Breast epithelium (tissue), 4 donors: ENCODE data around the gene MAP4K4. TPM values are rescaled to one million over a fixed set of nuclear protein-coding genes. Genes with fewer than 3 reads are reported as not detected.

Experiments
- DNase-seq, 2 donors: peaks; one replicate each; pipeline ENCODE4 v3.0.0-alpha.2; 2019; ENCODE audit warnings: low spot score in 2 of 2
- H3K27ac ChIP-seq, 2 donors: fragments of 200-600 bp; sonication (generic) in 1 of 2; one replicate each; pipeline ENCODE4 v1.5.1; 2016 to 2019; ENCODE audit warnings: mild to moderate bottlenecking in 1 of 2
- H3K27me3 ChIP-seq, 2 donors: fragments of 200-600 bp; sonication (generic) in 1 of 2; one replicate each; pipeline versions ENCODE4 v1.5.1 to v1.6.0; 2017 to 2019; ENCODE audit warnings: control low read depth in 1 of 2, mild to moderate bottlenecking in 1 of 2
- H3K36me3 ChIP-seq: fragments of 200-600 bp; one replicate; pipeline ENCODE4 v1.5.1; 2019
- H3K4me1 ChIP-seq, 2 donors: fragments of 200-600 bp; sonication (generic); one replicate each; pipeline ENCODE4 v1.5.1; 2016 to 2019; ENCODE audit warnings: control low read depth in 1 of 2
- H3K4me3 ChIP-seq, 3 donors: fragments of 200-600 bp; sonication (generic); 1 replicate in 2 of 3; 2 replicates in 1 of 3; pipeline ENCODE4 v1.5.1; 2016 to 2019; ENCODE audit warnings: mild to moderate bottlenecking in 3 of 3, moderate library complexity in 2 of 3
- H3K9me3 ChIP-seq, 2 donors: fragments of 200-600 bp; sonication (generic) in 1 of 2; one replicate each; pipeline ENCODE4 v1.5.1; 2016 to 2019; ENCODE audit warnings: control low read depth in 1 of 2
- CTCF ChIP-seq, 3 donors: fragments of 450-650 bp; IDR thresholded peaks; one replicate each; pipeline ENCODE4 v1.5.1; 2016 to 2017; ENCODE audit warnings: antibody characterized with exemption in 3 of 3, mild to moderate bottlenecking in 3 of 3, moderate library complexity in 3 of 3
- POLR2A ChIP-seq: fragments of 450-650 bp; IDR thresholded peaks from one replicate; pipeline ENCODE4 v1.6.1; 2016; ENCODE audit warnings: antibody characterized with exemption, mild to moderate bottlenecking, moderate library complexity
- POLR2AphosphoS5 ChIP-seq, 3 donors: sonication (generic); formaldehyde crosslinking; IDR thresholded peaks; one replicate each; pipeline ENCODE4 v1.6.1; 2017; ENCODE audit warnings: antibody characterized with exemption in 3 of 3
- intact Hi-C: fragments of 100-400 bp; cut with DNase I; formaldehyde crosslinking; loops from one replicate; pipeline ENCODE4 v1.15.1; 2023; ENCODE audit warnings: low total_unique reads
- total RNA-seq, 3 donors: library from RNA; depleted of rRNA; stranded (reverse); fragments of >200 nt; gene quantifications; one replicate each; pipeline ENCODE4 v1.1.0, GENCODE V29; 2016

The MAP4K4 gene
- total RNA-seq, 3 donors from 2014 or later = 62.1 to 89.1 (median 74.7) TPM

GRCh38 chr2:101724125-101724474 lies 26.6 kb downstream of the MAP4K4 start:
- intact Hi-C loops = no loop called here
- Histone ChIP-seq H3K9me3 (no peaks in the 10 kb centered on the region), H3K4me3 (no peak overlapping the region), H3K36me3 (no peaks in the 10 kb centered on the region), H3K4me1 (peaks cover 2 to 6% of the 10 kb centered on the region in 2 donors), H3K27me3 (no peaks in the 10 kb centered on the region), H3K27ac (no peak overlapping the region)
- no peak for DNase-seq
- no peak for TF ChIP-seq POLR2A

- peaks cover 2 to 6% of the 10 kb centered on the region in 2 donors for H3K4me1 ChIP-seq
- no peak for DNase-seq
- no peaks in the 10 kb centered on the region for H3K9me3 ChIP-seq
- TF ChIP-seq CTCF (IDR thresholded peaks at IDR 0.05) = no peak
- TF ChIP-seq POLR2AphosphoS5 (IDR thresholded peaks at IDR 0.05) = no peak
- TF ChIP-seq POLR2A = no peak
- no peak overlapping the region for H3K4me3 ChIP-seq
- no peaks in the 10 kb centered on the region for H3K27me3 ChIP-seq
- intact Hi-C loops = no loop called here
- H3K27ac ChIP-seq = no peak overlapping the region
- H3K36me3 ChIP-seq = no peaks in the 10 kb centered on the region
Measured at GRCh38 chr2:101725038-101725437, 27.5 kb downstream of the MAP4K4 start.

GRCh38 chr2:101725515-101726192 lies 28.1 kb downstream of the MAP4K4 start:
- intact Hi-C loops = no loop called here
- no peaks in the 10 kb centered on the region for H3K27me3 ChIP-seq
- H3K9me3 ChIP-seq = no peaks in the 10 kb centered on the region
- TF ChIP-seq CTCF (IDR thresholded peaks at IDR 0.05) (no peak), POLR2AphosphoS5 (IDR thresholded peaks at IDR 0.05) (no peak), POLR2A (no peak)
- H3K4me3 ChIP-seq = no peak overlapping the region
- H3K27ac ChIP-seq = no peak overlapping the region
- H3K4me1 ChIP-seq = peaks cover 2 to 6% of the 10 kb centered on the region in 2 donors
- no peak for DNase-seq
- H3K36me3 ChIP-seq = no peaks in the 10 kb centered on the region

- no peaks in the 10 kb centered on the region for H3K27me3 ChIP-seq
- no peaks in the 10 kb centered on the region for H3K4me1 ChIP-seq
- TF ChIP-seq POLR2A (no peak), POLR2AphosphoS5 (IDR thresholded peaks at IDR 0.05) (no peak), CTCF (IDR thresholded peaks at IDR 0.05) (no peak)
Measured at GRCh38 chr2:101728865-101729264, 31.4 kb downstream of the MAP4K4 start.

GRCh38 chr2:101729521-101730190 lies 32.1 kb downstream of the MAP4K4 start:
- Histone ChIP-seq H3K27me3 (no peaks in the 10 kb centered on the region), H3K27ac (no peak overlapping the region), H3K4me1 (no peaks in the 10 kb centered on the region), H3K4me3 (no peak overlapping the region), H3K9me3 (no peaks in the 10 kb centered on the region), H3K36me3 (no peaks in the 10 kb centered on the region)
- no peak for TF ChIP-seq CTCF (IDR thresholded peaks at IDR 0.05)
- TF ChIP-seq POLR2AphosphoS5 (IDR thresholded peaks at IDR 0.05) = no peak
- no peak for TF ChIP-seq POLR2A
- intact Hi-C loops = no loop called here
- no peak for DNase-seq

More at GRCh38 chr2:101728865-101729264, 31.4 kb downstream of the MAP4K4 start:
- Histone ChIP-seq H3K9me3 (no peaks in the 10 kb centered on the region), H3K4me3 (no peak overlapping the region), H3K27ac (no peak overlapping the region), H3K36me3 (no peaks in the 10 kb centered on the region)
- intact Hi-C loops = no loop called here
- DNase-seq = no peak
